Measurements from ENCODE around the gene STRN. TPM values are rescaled to one million over a fixed set of nuclear protein-coding genes. Genes with fewer than 3 reads are reported as not detected.
A peak's percentile ranks its signal among the peaks of the same experiment; 100 is the strongest.
"Not testable (repeated sequence)": the region's sequence is repeated elsewhere in the genome, so short reads cannot be mapped to it uniquely, and the experiment has no call there.

Gene STRN
- total RNA-seq, 1 experiment from 2014 or later, result 25.3 TPM

- intact Hi-C loops (cut with micrococcal nuclease), result no loop called here
- Mint-ChIP-seq H3K27ac (ENCODE audit: low read depth, unreplicated experiment) (no peak overlapping the region), H3K4me1 (ENCODE audit: insufficient read depth, unreplicated experiment) (no peaks in the 10 kb centered on the region), H3K36me3 (ENCODE audit: insufficient read depth, unreplicated experiment) (peaks cover 16% of the 10 kb centered on the region), H3K4me3 (ENCODE audit: unreplicated experiment) (no peak overlapping the region), H3K9me3 (ENCODE audit: unreplicated experiment) (no peaks in the 10 kb centered on the region), H3K27me3 (ENCODE audit: insufficient read depth, unreplicated experiment) (no peaks in the 10 kb centered on the region)
- TF ChIP-seq, protein P1, sequence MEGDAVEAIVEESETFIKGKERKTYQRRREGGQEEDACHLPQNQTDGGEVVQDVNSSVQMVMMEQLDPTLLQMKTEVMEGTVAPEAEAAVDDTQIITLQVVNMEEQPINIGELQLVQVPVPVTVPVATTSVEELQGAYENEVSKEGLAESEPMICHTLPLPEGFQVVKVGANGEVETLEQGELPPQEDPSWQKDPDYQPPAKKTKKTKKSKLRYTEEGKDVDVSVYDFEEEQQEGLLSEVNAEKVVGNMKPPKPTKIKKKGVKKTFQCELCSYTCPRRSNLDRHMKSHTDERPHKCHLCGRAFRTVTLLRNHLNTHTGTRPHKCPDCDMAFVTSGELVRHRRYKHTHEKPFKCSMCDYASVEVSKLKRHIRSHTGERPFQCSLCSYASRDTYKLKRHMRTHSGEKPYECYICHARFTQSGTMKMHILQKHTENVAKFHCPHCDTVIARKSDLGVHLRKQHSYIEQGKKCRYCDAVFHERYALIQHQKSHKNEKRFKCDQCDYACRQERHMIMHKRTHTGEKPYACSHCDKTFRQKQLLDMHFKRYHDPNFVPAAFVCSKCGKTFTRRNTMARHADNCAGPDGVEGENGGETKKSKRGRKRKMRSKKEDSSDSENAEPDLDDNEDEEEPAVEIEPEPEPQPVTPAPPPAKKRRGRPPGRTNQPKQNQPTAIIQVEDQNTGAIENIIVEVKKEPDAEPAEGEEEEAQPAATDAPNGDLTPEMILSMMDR (IDR thresholded peaks at IDR 0.05; ENCODE audit: unreplicated experiment), result no peak
- POLR2A ChIA-PET, result interaction anchor here (0.8 kb wide), 1 partner anchor 11 kb away, joined by 3 read pairs; no protein-coding TSS in a partner anchor
- CTCF ChIA-PET, result no interaction called here
- BruUV-seq (replicated peaks), result no TSS peak
- no peak for DNase-seq (ENCODE audit: unreplicated experiment)
Observed at GRCh38 chr2:36904636-36905035, 61.7 kb downstream of the STRN start.

GRCh38 chr2:36902385-36903120, 63.8 kb downstream of the STRN start:
- no peak for DNase-seq (ENCODE audit: unreplicated experiment)
- Mint-ChIP-seq H3K4me1 (ENCODE audit: insufficient read depth, unreplicated experiment) (no peaks in the 10 kb centered on the region), H3K9me3 (ENCODE audit: unreplicated experiment) (no peaks in the 10 kb centered on the region), H3K36me3 (ENCODE audit: insufficient read depth, unreplicated experiment) (peaks cover 8% of the 10 kb centered on the region), H3K27ac (ENCODE audit: low read depth, unreplicated experiment) (no peak overlapping the region), H3K27me3 (ENCODE audit: insufficient read depth, unreplicated experiment) (no peaks in the 10 kb centered on the region), H3K4me3 (ENCODE audit: unreplicated experiment) (no peak overlapping the region)
- BruUV-seq (replicated peaks), result no TSS peak
- intact Hi-C loops (cut with micrococcal nuclease), result no loop called here
- TF ChIP-seq, protein P1 (IDR thresholded peaks at IDR 0.05; ENCODE audit: unreplicated experiment), result no peak
- CTCF ChIA-PET, result interaction anchor here (0.6 to 1.6 kb wide), 5 partner anchors 11 to 209 kb away, joined by 3 to 7 read pairs (median 3); no protein-coding TSS in a partner anchor
- POLR2A ChIA-PET, result interaction anchor here (0.9 to 1.5 kb wide), 2 partner anchors 14 to 64 kb away, joined by 3 read pairs; partner anchors contain the start of gene STRN

DNA sequence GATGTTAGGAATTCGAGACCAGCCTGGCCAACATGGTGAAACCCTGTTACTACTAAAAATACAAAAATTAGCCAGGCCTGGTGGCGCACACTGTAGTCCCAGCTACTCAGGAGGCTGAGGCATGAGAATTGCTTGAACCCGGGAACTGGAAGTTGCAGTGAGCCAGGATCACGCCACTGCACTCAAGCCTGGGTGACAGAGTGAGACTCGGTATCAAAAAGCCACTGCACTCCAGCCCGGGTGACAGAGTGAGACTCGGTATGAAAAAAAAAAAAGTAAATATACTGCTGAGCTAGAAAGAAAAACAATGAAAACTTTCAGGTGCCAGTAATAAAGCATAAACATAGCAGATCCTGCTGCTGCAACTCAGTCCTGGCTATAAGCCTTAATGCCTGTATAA, 73.5 kb downstream of the STRN start:
- H3K4me1 Mint-ChIP-seq (ENCODE audit: insufficient read depth, unreplicated experiment), result peaks cover 6% of the 10 kb centered on the region
- POLR2A ChIA-PET, result interaction anchor here (0.7 kb wide), 2 partner anchors 60 to 71 kb away, joined by 3 to 4 read pairs; no protein-coding TSS in a partner anchor
- no peak overlapping the region for H3K4me3 Mint-ChIP-seq (ENCODE audit: unreplicated experiment)
- peaks cover 18% of the 10 kb centered on the region for H3K36me3 Mint-ChIP-seq (ENCODE audit: insufficient read depth, unreplicated experiment)
- CTCF ChIA-PET, result interaction anchor here (0.6 kb wide), 1 partner anchor 84 kb away, joined by 3 read pairs; no protein-coding TSS in a partner anchor
- TF ChIP-seq, protein P1 (IDR thresholded peaks at IDR 0.05; ENCODE audit: unreplicated experiment), result no peak
- intact Hi-C loops (cut with micrococcal nuclease), result no loop called here
- DNase-seq (ENCODE audit: unreplicated experiment), result no peak
- BruUV-seq (replicated peaks), result no TSS peak
- H3K9me3 Mint-ChIP-seq (ENCODE audit: unreplicated experiment), result no peaks in the 10 kb centered on the region
- H3K27ac Mint-ChIP-seq (ENCODE audit: low read depth, unreplicated experiment), result no peak overlapping the region
- no peaks in the 10 kb centered on the region for H3K27me3 Mint-ChIP-seq (ENCODE audit: insufficient read depth, unreplicated experiment)

- Mint-ChIP-seq H3K27me3 (ENCODE audit: insufficient read depth, unreplicated experiment) (no peaks in the 10 kb centered on the region), H3K36me3 (ENCODE audit: insufficient read depth, unreplicated experiment) (peaks cover 19% of the 10 kb centered on the region), H3K27ac (ENCODE audit: low read depth, unreplicated experiment) (peak overlapping the region; percentile 74), H3K4me3 (ENCODE audit: unreplicated experiment) (peak overlapping the region; percentile 57), H3K4me1 (ENCODE audit: insufficient read depth, unreplicated experiment) (peaks cover 6% of the 10 kb centered on the region), H3K9me3 (ENCODE audit: unreplicated experiment) (no peaks in the 10 kb centered on the region)
- ChIA-PET POLR2A (interaction anchor here (0.6 to 1.6 kb wide), 4 partner anchors 11 to 114 kb away, joined by 3 to 13 read pairs (median 4); partner anchors contain the start of gene STRN), CTCF (interaction anchor here (0.6 to 1.5 kb wide), 2 partner anchors 28 to 1245 kb away, joined by 4 to 5 read pairs; no protein-coding TSS in a partner anchor)
- intact Hi-C loops (cut with micrococcal nuclease), result no loop called here
- DNase-seq (ENCODE audit: unreplicated experiment), result peak; percentile 92
- no TSS peak for BruUV-seq (replicated peaks)
- TF ChIP-seq, protein P1 (IDR thresholded peaks at IDR 0.05; ENCODE audit: unreplicated experiment), result no peak
Observed at GRCh38 chr2:36889795-36890194, 76.5 kb downstream of the STRN start.

DNA sequence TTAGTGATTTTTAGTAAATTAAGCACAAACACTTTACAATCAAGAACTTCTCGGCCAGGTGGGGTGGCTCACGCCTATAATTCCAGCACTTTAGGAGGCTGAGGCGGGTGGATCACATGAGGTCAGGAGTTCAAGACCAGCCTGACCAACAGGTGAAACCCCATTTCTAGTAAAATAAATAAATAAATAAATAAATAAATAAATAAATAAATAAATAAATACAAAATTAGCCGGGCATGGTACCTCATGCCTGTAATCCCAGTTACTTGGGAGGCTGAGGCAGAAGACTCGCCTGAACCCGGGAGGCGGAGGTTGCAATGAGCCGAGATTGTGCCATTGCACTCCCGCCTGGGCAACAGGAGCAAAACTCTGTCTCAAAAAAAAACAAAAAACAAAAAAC, 79.2 kb downstream of the STRN start:
- H3K4me1 Mint-ChIP-seq (ENCODE audit: insufficient read depth, unreplicated experiment); intact Hi-C loops (cut with micrococcal nuclease); H3K9me3 Mint-ChIP-seq (ENCODE audit: unreplicated experiment); BruUV-seq (replicated peaks); H3K27ac Mint-ChIP-seq (ENCODE audit: low read depth, unreplicated experiment); H3K4me3 Mint-ChIP-seq (ENCODE audit: unreplicated experiment); POLR2A ChIA-PET; H3K27me3 Mint-ChIP-seq (ENCODE audit: insufficient read depth, unreplicated experiment); CTCF ChIA-PET; DNase-seq (ENCODE audit: unreplicated experiment): not testable (repeated sequence)
- H3K36me3 Mint-ChIP-seq (ENCODE audit: insufficient read depth, unreplicated experiment), result peaks cover 21% of the 10 kb centered on the region

All from MCF 10A (cell line).